B cell (primary cell): ENCODE measurements around the gene AUTS2. TPM values are rescaled to one million over a fixed set of nuclear protein-coding genes. Genes with fewer than 3 reads are reported as not detected.

Source experiments
- ATAC-seq: fragments of 200-7000 bp; cut with Tn5 transposase; one replicate; pipeline ENCODE4 v1.10.0; 2021; ENCODE audit warnings: low read depth, mild to moderate bottlenecking, moderate number of reproducible peaks, moderate library complexity
- CTCF ChIA-PET: fragments of 350-600 bp; sonication (Branson Sonifier 250); formaldehyde crosslinking; loops from one replicate; lab custom pipeline; 2021; ENCODE audit warnings: antibody characterized with exemption, inconsistent platforms; lab: Charles Lee
- POLR2A ChIA-PET: fragments of 350-600 bp; sonication (Branson Sonifier 250); formaldehyde crosslinking; loops from one replicate; lab custom pipeline; 2021; ENCODE audit warnings: antibody characterized with exemption; lab: Charles Lee
- DNase-seq: peaks from one replicate; pipeline ENCODE4 v3.0.0; 2013
- H2AFZ ChIP-seq: 2 replicates; pipeline ENCODE4 v1.6.1; 2012; ENCODE audit warnings: mild to moderate bottlenecking, low read depth, low read length; ENCODE audit not compliant: insufficient read depth, poor library complexity, severe bottlenecking
- H3K27ac ChIP-seq, 2 donors: 1 replicate in 1 of 2; 2 replicates in 1 of 2; pipeline ENCODE4 v1.5.1; 2012 to 2013; ENCODE audit warnings: low read length in 2 of 2, mild to moderate bottlenecking in 2 of 2, moderate library complexity in 1 of 2
- H3K27me3 ChIP-seq, 4 experiments: fragments of 200-600 bp in 1 of 4; sonication (generic) in 1 of 4; replicated peaks in 1 of 4; 1 replicate in 2 of 4; 2 replicates in 2 of 4; pipeline versions ENCODE4 v1.6.1 to v1.7.0; 2013 to 2016; ENCODE audit warnings: low read length in 3 of 4, mild to moderate bottlenecking in 2 of 4, mixed read lengths in 1 of 4, moderate library complexity in 1 of 4; ENCODE audit not compliant: insufficient read depth in 4 of 4, control insufficient read depth in 3 of 4; ENCODE audit errors: control extremely low read depth in 1 of 4
- H3K36me3 ChIP-seq, 2 experiments: replicated peaks in 1 of 2; 1 replicate in 1 of 2; 2 replicates in 1 of 2; pipeline versions ENCODE4 v1.6.1 to v1.7.1; 2013; ENCODE audit warnings: low read length in 1 of 2; ENCODE audit not compliant: insufficient read depth in 2 of 2, control insufficient read depth in 1 of 2; ENCODE audit errors: control extremely low read depth in 1 of 2, extremely low read depth in 1 of 2
- H3K4me1 ChIP-seq, 2 donors: fragments of 200-600 bp in 1 of 2; sonication (generic) in 1 of 2; 1 replicate in 1 of 2; 2 replicates in 1 of 2; pipeline versions ENCODE4 v1.5.1 to v1.6.1; 2013 to 2017; ENCODE audit warnings: low read length in 2 of 2; ENCODE audit not compliant: control insufficient read depth in 2 of 2, insufficient read depth in 2 of 2
- H3K4me2 ChIP-seq: replicated peaks from 2 replicates; pipeline ENCODE3; 2012; ENCODE audit warnings: mild to moderate bottlenecking, low read depth, low read length; ENCODE audit not compliant: poor library complexity, severe bottlenecking
- H3K4me3 ChIP-seq, 5 experiments: fragments of 200-600 bp in 1 of 5; sonication (generic) in 1 of 5; 1 replicate in 3 of 5; 2 replicates in 2 of 5; pipeline versions ENCODE4 v1.5.1 to v1.7.0; 2011 to 2016; ENCODE audit warnings: low read length in 4 of 5, mild to moderate bottlenecking in 4 of 5, low read depth in 2 of 5, control low read depth in 1 of 5, moderate library complexity in 1 of 5; ENCODE audit not compliant: insufficient read depth in 1 of 5; ENCODE audit errors: control extremely low read depth in 1 of 5, extremely low read depth in 1 of 5
- H3K79me2 ChIP-seq: fragments of 200-600 bp; sonication (generic); one replicate; pipeline ENCODE4 v1.6.0; 2016; ENCODE audit warnings: low read length; ENCODE audit not compliant: control insufficient read depth, insufficient read depth
- H3K9ac ChIP-seq: fragments of 200-600 bp; sonication (generic); 2 replicates; pipeline ENCODE4 v1.6.1; 2017; ENCODE audit warnings: mild to moderate bottlenecking, low read length, moderate library complexity
- H3K9me3 ChIP-seq, 3 donors: one replicate each; pipeline versions ENCODE4 v1.6.1 to v1.7.1; 2013; ENCODE audit warnings: low read length in 2 of 3; ENCODE audit not compliant: control insufficient read depth in 2 of 3, insufficient read depth in 1 of 3; ENCODE audit errors: control extremely low read depth in 1 of 3
- H4K20me1 ChIP-seq: 2 replicates; pipeline ENCODE4 v1.6.0; 2012; ENCODE audit warnings: mild to moderate bottlenecking, low read length; ENCODE audit not compliant: insufficient read depth, control insufficient read depth, poor library complexity, severe bottlenecking
- H3K27ac Mint-ChIP-seq: one replicate; pipeline ENCODE4 v1.8.0; 2021; ENCODE audit warnings: mixed read lengths
- H3K27me3 Mint-ChIP-seq: one replicate; pipeline ENCODE4 v1.8.0; 2021; ENCODE audit warnings: mixed read lengths
- H3K4me1 Mint-ChIP-seq: one replicate; pipeline ENCODE4 v1.8.0; 2021; ENCODE audit warnings: mixed read lengths
- H3K4me3 Mint-ChIP-seq: one replicate; pipeline ENCODE4 v1.8.0; 2021; ENCODE audit warnings: mixed read lengths
- H3K9me3 Mint-ChIP-seq: one replicate; pipeline ENCODE4 v1.8.0; 2022; ENCODE audit warnings: mixed read lengths; ENCODE audit not compliant: insufficient read depth
- CTCF ChIP-seq: fragments of 200-600 bp; IDR thresholded peaks from one replicate; pipeline ENCODE4 v1.8.0; 2022; ENCODE audit warnings: antibody characterized with exemption, mild to moderate bottlenecking
- EZH2 ChIP-seq: IDR thresholded peaks from 2 replicates; pipeline ENCODE4 v1.6.1; 2012; ENCODE audit warnings: borderline replicate concordance, low read depth, mild to moderate bottlenecking, moderate library complexity, low read length; ENCODE audit not compliant: insufficient read depth, poor library complexity, severe bottlenecking
- WGBS: methylation state at CpG from one replicate; pipeline ENCODE4 v1.1.5; 2013; ENCODE audit warnings: missing lambda C conversion rate; ENCODE audit not compliant: insufficient coverage; 5-methylcytosine and 5-hydroxymethylcytosine counted together
- intact Hi-C: fragments of 100-400 bp; cut with micrococcal nuclease; formaldehyde crosslinking; loops from one replicate; pipeline ENCODE4 v1.10.0; 2022
- polyA plus RNA-seq: library from polyadenylated mRNA; depleted of rRNA; stranded (reverse); fragments of >200 nt; gene quantifications from 2 replicates; pipeline ENCODE4 v1.2.3, GENCODE V29; 2012
- total RNA-seq, 2 donors: library from RNA; stranded (reverse); fragments of 120-200 nt in 1 of 2; gene quantifications; 1 replicate in 1 of 2; 2 replicates in 1 of 2; pipeline versions ENCODE4 v1.2.3 to v1.2.4, GENCODE V29; 2013 to 2022

Gene AUTS2
- total and polyA plus RNA-seq, 2 donors (not counting 1 experiment from before 2014, with no cell fraction given) = 22.3 to 35.0 TPM

- H3K4me3 Mint-ChIP-seq = no peak overlapping the region
- H3K4me1 ChIP-seq = peaks cover 0 to 6% of the 10 kb centered on the region in 2 donors
- no peak overlapping the region for H3K4me3 ChIP-seq
- no peak for DNase-seq
- peaks cover 6% of the 10 kb centered on the region for H3K4me1 Mint-ChIP-seq
- H3K27ac Mint-ChIP-seq = no peak overlapping the region
- no peaks in the 10 kb centered on the region for H3K9me3 ChIP-seq
- no peak overlapping the region for H3K4me2 ChIP-seq
- no peak for ATAC-seq
- no peaks in the 10 kb centered on the region for H3K9me3 Mint-ChIP-seq
- TF ChIP-seq EZH2 (no peak), CTCF (no peak)
- H3K79me2 ChIP-seq = no peaks in the 10 kb centered on the region
- no peaks in the 10 kb centered on the region for H3K27me3 Mint-ChIP-seq
- 100% methylated on average over 2 of the region's 8 CpGs for WGBS
- ChIA-PET CTCF (no interaction called here), POLR2A (no interaction called here)
- no peak overlapping the region for H3K27ac ChIP-seq
- H3K27me3 ChIP-seq = no peaks in the 10 kb centered on the region
- no peak overlapping the region for H2AFZ ChIP-seq
- intact Hi-C loops = no loop called here
- H3K36me3 ChIP-seq = no peaks in the 10 kb centered on the region
- no peaks in the 10 kb centered on the region for H4K20me1 ChIP-seq
- H3K9ac ChIP-seq = no peak overlapping the region
Measured at GRCh38 chr7:70756789-70757188, 1158.5 kb downstream of the AUTS2 start.

- H3K4me3 ChIP-seq = no peak overlapping the region
- no peak overlapping the region for H2AFZ ChIP-seq
- no peaks in the 10 kb centered on the region for H3K79me2 ChIP-seq
- H3K9ac ChIP-seq = no peak overlapping the region
- ChIA-PET POLR2A (no interaction called here), CTCF (no interaction called here)
- no peaks in the 10 kb centered on the region for H3K36me3 ChIP-seq
- H3K9me3 Mint-ChIP-seq = no peaks in the 10 kb centered on the region
- H3K4me1 ChIP-seq = peaks cover 0 to 14% of the 10 kb centered on the region in 2 donors
- ATAC-seq (no peak), DNase-seq (no peak)
- intact Hi-C loops = no loop called here
- H4K20me1 ChIP-seq = no peaks in the 10 kb centered on the region
- WGBS = 64% methylated on average over 5 of the region's 5 CpGs
- no peak overlapping the region for H3K4me3 Mint-ChIP-seq
- no peaks in the 10 kb centered on the region for H3K9me3 ChIP-seq
- H3K4me1 Mint-ChIP-seq = peaks cover 20% of the 10 kb centered on the region
- no peak overlapping the region for H3K4me2 ChIP-seq
- H3K27me3 Mint-ChIP-seq = no peaks in the 10 kb centered on the region
- H3K27ac Mint-ChIP-seq = no peak overlapping the region
- TF ChIP-seq EZH2 (no peak), CTCF (no peak)
- no peaks in the 10 kb centered on the region for H3K27me3 ChIP-seq
- H3K27ac ChIP-seq = no peak overlapping the region
Measured at GRCh38 chr7:70758646-70759045, 1160.4 kb downstream of the AUTS2 start.
